ENCODE measurements around the gene ADAMTS20.
"Not testable (repeated sequence)": the region's sequence is repeated elsewhere in the genome, so short reads cannot be mapped to it uniquely, and the experiment has no call there.

ADAMTS20 gene

GRCh38 chr12:43462741-43463140 is 89.3 kb downstream of the ADAMTS20 start:
- DNase-seq: no peak

GRCh38 chr12:43462080-43462479 is 89.9 kb downstream of the ADAMTS20 start:
- no peak for DNase-seq

- no peak for DNase-seq
Observed at GRCh38 chr12:43459285-43459684, 92.7 kb downstream of the ADAMTS20 start.

GRCh38 chr12:43453761-43454160 is 98.2 kb downstream of the ADAMTS20 start:
- DNase-seq: no peak

GRCh38 chr12:43444940-43445564 is 107.0 kb downstream of the ADAMTS20 start:
- peak; percentile 54 for DNase-seq

- DNase-seq: no peak
Observed at GRCh38 chr12:43436597-43436996, 115.4 kb downstream of the ADAMTS20 start.

GRCh38 chr12:43434614-43435013 is 117.4 kb downstream of the ADAMTS20 start:
- no peak for DNase-seq

- no peak for DNase-seq
Observed at GRCh38 chr12:43428088-43428600, 123.9 kb downstream of the ADAMTS20 start.

GRCh38 chr12:43425361-43425760 is 126.6 kb downstream of the ADAMTS20 start:
- no peak for DNase-seq

GRCh38 chr12:43416981-43417380 is 135.0 kb downstream of the ADAMTS20 start:
- DNase-seq: no peak

- DNase-seq: no peak
Observed at GRCh38 chr12:43407816-43408645, 144.0 kb downstream of the ADAMTS20 start.

GRCh38 chr12:43406801-43407200 is 145.2 kb downstream of the ADAMTS20 start:
- no peak for DNase-seq

- no peak for DNase-seq
Observed at GRCh38 chr12:43402436-43402835, 149.6 kb downstream of the ADAMTS20 start.

- no peak for DNase-seq
Observed at GRCh38 chr12:43401096-43401495, 150.9 kb downstream of the ADAMTS20 start.

GRCh38 chr12:43396671-43397070 is 155.3 kb downstream of the ADAMTS20 start:
- no peak for DNase-seq

- no peak for DNase-seq
Observed at GRCh38 chr12:43392116-43392515, 159.9 kb downstream of the ADAMTS20 start.

- no peak for DNase-seq
Observed at GRCh38 chr12:43381879-43382278, 170.1 kb downstream of the ADAMTS20 start.

- DNase-seq: no peak
Observed at GRCh38 chr12:43378448-43378847, 173.6 kb downstream of the ADAMTS20 start.

- no peak for DNase-seq
Observed at GRCh38 chr12:43370263-43370662, 181.7 kb downstream of the ADAMTS20 start.

- DNase-seq: no peak
Observed at GRCh38 chr12:43362910-43363694, 188.9 kb downstream of the ADAMTS20 start.

- no peak for DNase-seq
Observed at GRCh38 chr12:43361031-43361710, 190.8 kb downstream of the ADAMTS20 start.

- not testable (repeated sequence) for DNase-seq
Observed at GRCh38 chr12:43360001-43360400, 192.0 kb downstream of the ADAMTS20 start.

- DNase-seq: no peak
Observed at GRCh38 chr12:43357141-43357540, 194.9 kb downstream of the ADAMTS20 start.
